HG03139 (cell line): Measurements from ENCODE around the gene SHLD1.

Source experiments
- ATAC-seq: cut with Tn5 transposase; IDR thresholded peaks from one replicate; pipeline ENCODE4 v1.9.1; 2021; ENCODE audit not compliant: unreplicated experiment

SHLD1 gene

GRCh38 chr20:5844063-5844681 is 94.0 kb downstream of the SHLD1 start:
- ATAC-seq = peak; percentile 69

DNA sequence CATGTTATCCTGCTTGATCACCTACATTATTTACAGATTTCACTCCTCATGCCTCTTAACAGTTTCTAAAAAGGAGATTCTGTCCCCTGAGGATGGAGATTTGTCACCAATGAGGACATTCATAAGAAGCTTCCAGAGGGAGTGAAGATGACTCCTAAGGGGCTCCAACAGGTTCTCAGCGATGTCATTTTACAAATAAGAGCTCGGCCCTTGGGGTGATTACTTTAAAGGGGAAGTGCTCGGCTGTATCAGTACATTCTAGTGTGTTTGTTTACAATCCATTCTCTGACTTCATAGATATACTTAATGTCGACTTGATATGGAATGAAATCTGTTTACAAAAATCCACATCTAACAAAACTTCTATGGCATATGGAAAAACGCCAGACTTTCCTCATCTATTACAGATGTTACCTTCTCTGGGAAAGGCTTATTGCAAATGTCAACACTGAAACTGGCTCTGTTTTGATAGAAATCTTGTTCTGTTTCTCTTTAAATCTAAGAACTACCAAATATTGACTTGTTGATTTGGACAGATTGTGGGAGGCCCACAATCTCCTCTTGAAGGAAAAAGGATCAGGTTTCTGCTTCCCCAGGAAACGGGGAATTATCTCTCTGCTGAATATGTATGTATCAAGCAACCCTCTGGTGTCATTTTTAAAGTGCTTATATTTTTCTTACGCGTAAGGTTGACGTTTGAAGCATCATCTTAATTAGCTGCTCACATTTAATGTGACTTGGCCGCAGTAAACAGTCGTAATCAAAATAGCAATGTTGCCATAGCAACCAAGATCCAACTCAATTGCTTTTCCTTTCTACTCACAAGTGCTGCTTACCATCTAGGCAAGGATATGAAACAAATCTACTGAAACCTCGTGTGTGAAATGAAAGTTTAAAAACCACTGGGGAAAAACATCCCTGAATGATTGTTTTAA is 95.7 kb downstream of the SHLD1 start:
- no peak for ATAC-seq

- ATAC-seq = no peak
These were observed 98.7 kb downstream of the SHLD1 start for GRCh38 chr20:5848711-5849505.

- ATAC-seq = no peak
These were observed 105.7 kb downstream of the SHLD1 start for GRCh38 chr20:5855939-5856338.

- no peak for ATAC-seq
These were observed 109.4 kb downstream of the SHLD1 start for GRCh38 chr20:5859608-5860007.

DNA sequence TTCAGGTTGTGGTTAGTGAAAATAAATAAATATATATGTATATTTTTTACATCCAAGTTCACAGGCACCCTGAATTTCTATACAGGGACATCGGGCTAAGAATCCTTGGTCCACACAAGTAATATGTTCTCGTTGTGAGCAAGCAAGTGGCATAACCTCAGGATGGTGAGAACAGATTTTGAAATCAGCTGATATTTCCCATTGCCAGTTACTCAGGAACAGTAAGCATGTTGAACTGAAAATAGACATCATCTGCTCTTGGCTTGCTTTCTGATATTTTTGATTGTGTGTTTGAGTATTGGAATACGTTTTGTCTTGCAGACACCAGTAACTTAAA is 112.5 kb downstream of the SHLD1 start:
- ATAC-seq = no peak

- no peak for ATAC-seq
These were observed 113.0 kb downstream of the SHLD1 start for GRCh38 chr20:5863040-5863833.

DNA sequence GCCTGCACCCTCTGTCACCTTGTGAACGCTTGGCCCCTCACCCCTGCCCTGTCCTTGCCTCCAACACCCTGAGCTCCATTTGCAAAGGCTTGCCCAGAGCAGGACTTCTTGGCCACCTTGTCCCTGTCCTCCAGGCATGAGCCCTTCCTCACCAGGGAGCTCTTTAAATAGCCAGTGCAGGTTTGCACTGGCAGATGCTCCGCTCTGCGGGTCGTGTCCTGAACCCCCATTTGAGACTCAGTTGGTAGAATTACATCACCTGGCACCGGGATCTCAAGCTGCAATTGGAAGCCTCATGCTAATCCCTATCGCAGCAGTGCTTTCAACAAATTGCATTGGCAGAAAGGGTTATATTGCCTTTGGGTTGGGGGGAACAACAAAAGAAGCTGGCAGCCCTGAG is 114.2 kb downstream of the SHLD1 start:
- ATAC-seq = no peak

GRCh38 chr20:5864873-5865587 is 114.8 kb downstream of the SHLD1 start:
- ATAC-seq = no peak

DNA sequence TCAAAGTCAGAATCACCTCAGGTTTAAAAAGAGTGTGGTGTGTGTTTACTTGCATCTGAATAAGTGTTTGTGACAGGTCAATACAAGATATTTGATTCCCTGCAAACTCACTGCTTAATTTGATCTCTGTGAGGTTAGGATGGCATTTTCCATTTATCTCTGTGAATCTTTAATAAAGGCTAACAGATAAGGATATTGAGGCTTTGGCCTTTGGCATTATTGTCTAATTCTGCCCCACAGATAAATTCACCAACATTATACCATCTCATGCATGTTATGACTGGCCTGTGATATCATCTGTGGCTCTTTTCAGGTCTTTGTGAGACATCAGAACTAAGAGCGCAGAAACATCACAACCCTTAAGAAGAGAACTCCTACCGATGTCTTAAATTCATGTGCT is 115.4 kb downstream of the SHLD1 start:
- ATAC-seq = no peak

- ATAC-seq = no peak
These were observed 120.4 kb downstream of the SHLD1 start for GRCh38 chr20:5870568-5870981.

DNA sequence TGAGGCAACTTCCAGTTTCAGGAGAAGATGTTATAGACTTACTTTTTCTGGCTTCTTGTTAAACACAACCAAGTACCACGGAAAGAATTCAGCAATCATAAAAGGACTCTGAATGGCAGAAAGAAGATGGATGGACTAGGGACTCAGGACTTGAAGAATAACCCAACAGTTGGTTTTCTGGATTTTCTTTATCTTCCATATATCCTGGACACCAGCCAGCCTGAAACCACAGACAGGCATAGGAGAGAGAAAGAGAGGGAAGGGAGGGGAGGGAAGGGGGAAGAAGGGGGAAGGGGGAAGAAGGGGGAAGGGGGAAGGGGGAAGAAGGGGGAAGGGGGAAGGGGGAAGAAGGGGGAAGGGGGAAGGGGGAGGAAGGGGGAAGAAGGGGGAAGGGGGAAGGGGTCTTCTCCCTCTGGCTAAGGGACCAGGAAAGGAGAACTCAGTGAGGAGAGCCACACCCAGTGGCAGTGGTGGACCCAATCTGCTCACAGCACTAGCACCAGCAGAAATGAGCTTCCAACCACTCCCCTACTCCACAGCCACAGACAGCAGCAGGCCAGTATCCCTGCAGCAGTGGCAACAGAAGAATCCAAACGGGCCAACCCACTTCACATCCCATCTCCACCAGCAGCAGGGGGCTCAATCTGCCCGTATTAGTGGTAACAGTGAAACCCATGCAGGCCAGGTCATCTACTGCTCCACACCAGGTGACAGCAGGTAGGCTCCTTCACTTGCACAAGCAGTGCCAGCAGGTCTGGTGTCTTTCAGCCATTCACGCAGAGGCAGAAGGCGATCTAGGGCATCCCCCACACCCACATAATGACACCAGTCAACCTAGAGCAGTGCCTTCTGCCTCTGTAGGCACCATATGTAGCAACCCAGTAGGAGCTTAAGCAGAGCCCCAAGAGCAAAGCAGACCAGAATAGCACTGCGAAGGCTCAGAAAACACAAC is 121.5 kb downstream of the SHLD1 start:
- no peak for ATAC-seq

- ATAC-seq = no peak
These were observed 126.9 kb downstream of the SHLD1 start for GRCh38 chr20:5877128-5877527.

DNA sequence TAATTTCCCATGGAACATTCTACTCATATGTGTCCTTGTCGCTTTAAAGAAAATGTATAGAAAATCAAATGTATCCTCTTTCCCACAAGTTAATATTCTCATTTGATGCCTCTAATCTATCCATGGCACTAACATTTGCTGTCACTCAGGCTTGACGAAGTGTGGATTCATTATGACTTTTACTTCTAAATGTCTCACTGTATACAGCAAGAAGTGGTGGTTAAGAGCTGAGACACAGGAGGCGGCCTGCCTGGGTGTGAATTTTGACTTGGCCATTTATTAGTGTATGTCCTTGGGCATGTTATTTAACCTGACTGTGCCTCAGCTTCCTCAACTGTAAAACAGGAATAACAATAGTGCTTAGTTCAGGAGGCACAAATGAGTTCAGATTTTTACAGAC is 130.1 kb downstream of the SHLD1 start:
- no peak for ATAC-seq

- ATAC-seq = no peak
These were observed 131.5 kb downstream of the SHLD1 start for GRCh38 chr20:5881703-5882102.

- no peak for ATAC-seq
These were observed 132.0 kb downstream of the SHLD1 start for GRCh38 chr20:5882166-5882565.

DNA sequence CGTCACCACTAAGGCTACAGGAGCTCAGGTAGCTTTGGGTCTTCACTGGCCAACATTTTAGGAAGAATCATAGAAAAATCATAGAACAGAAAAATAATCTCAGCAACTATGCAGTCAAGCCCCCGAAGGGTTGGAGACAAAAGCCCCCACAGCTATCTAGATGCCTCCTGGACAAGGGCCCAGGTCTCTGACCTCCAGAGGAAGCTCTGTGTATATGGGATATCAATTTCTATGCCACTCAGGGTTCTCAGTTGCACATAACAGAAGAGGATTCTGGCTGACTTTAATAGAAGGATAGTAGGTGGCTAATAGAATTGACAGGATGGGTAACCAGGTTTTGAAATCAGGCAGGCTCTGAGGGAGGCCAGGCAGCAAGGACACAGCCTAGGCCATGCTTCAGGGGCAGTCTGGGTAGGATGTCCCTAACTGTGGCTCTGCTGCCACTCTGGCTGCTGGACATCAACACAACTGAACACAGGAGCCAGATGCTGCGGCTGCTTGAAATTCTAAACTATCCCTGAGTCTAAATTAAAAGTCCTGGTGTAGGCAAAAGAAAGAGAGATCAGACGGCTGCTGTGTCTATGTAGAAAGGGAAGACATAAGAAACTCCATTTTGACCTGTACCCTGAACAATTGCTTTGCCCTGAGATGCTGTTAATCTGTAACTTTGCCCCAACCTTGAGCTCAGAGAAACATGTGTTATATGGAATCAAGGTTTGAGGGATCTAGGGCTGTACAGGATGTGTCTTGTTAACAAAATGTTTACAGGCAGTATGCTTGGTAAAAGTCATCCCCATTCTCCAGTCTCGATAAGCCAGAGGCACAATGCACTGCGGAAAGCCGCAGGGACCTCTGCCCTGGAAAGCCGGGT is 134.5 kb downstream of the SHLD1 start:
- no peak for ATAC-seq

DNA sequence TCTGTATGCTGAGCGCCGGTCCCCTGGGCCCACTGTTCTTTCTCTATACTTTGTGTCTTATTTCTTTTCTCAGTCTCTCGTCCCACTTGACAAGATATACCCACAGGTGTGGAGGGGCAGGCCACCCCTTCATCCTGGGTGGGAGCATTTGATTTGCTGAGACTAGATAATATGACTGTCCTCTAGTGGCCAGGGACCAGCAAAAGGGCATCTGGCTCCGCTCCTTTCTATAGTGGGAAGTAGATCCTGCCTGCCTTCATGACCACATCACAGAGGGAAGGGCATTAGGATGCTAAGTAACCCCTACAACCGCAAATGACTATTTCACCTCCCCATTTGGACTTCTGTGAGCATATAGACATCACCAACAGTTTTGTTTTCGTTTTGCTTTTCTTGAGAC is 135.7 kb downstream of the SHLD1 start:
- ATAC-seq = no peak
